ENCODE data around the gene MAN1C1. TPM values are rescaled to one million over a fixed set of nuclear protein-coding genes. Genes with fewer than 3 reads are reported as not detected.
"Not testable (repeated sequence)": the region's sequence is repeated elsewhere in the genome, so short reads cannot be mapped to it uniquely, and the experiment has no call there.

MAN1C1 gene
- total RNA-seq, 2 experiments from 2014 or later = 4.6 to 4.8 TPM

DNA sequence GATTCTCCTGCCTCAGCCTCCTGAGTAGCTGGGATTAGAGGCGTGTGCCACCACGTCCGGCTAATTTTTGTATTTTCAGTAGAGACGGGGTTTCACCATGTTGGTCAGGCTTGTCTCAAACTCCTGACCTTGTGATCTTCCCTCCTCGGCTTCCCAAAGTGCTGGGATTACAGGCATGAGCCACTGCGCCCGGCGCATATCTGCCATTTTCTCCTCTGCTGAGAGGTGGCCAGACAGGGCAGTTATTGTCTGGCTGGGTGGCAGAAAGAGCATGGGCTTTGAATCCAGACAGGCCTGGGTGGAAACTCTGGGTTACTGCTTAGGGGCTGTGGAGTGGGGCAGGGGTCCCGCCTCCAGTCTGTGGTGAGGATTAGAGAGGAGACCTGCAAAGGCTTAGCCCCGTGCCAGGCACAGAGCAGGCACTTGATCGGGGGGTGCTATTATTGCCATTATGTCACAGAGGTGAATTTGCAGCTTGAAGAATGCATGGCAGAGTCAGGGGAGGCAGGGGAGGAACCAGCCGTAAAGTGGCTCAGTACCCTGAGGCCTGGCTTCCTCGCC lies 73.9 kb downstream of the MAN1C1 start:
- Mint-ChIP-seq H3K4me1 (ENCODE audit: low read depth) (peaks cover 14% of the 10 kb centered on the region), H3K36me3 (no peaks in the 10 kb centered on the region), H3K9me3 (no peaks in the 10 kb centered on the region), H3K27me3 (no peaks in the 10 kb centered on the region), H3K4me3 (no peak overlapping the region), H3K27ac (no peak overlapping the region)
- CTCF ChIA-PET = interaction anchor here (1.8 kb wide), 1 partner anchor 82 kb away, joined by 6 read pairs; no protein-coding TSS in a partner anchor
- POLR2A ChIA-PET = no interaction called here
- no peak for DNase-seq
- intact Hi-C loops (cut with micrococcal nuclease) = no loop called here

DNA sequence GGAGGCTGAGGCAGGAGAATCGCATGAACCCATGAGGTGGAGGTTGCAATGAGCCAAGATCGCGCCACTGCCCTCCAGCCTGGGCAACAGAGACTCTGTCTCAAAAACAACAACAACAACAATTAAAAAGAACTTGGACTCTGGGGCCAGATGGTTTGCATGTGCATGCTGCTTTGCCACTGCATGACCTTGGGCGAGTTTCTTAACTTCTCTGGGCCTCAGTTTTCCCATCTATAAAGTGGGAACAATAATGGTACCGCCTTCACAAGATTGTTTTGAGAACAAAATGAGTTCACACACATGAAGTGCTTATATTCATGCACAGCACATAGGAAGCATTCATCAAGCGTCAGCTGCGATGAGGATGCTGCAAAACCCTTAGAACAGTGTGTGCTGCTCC lies 74.6 kb downstream of the MAN1C1 start:
- Mint-ChIP-seq H3K4me1 (ENCODE audit: low read depth) (peaks cover 21% of the 10 kb centered on the region), H3K36me3 (no peaks in the 10 kb centered on the region), H3K27ac (no peak overlapping the region), H3K27me3 (no peaks in the 10 kb centered on the region), H3K4me3 (no peak overlapping the region), H3K9me3 (no peaks in the 10 kb centered on the region)
- no peak for DNase-seq
- intact Hi-C loops (cut with micrococcal nuclease) = no loop called here
- POLR2A ChIA-PET = no interaction called here
- CTCF ChIA-PET = interaction anchor here (1.2 to 1.8 kb wide), 4 partner anchors 77 to 215 kb away, joined by 3 to 6 read pairs (median 4); no protein-coding TSS in a partner anchor

DNA sequence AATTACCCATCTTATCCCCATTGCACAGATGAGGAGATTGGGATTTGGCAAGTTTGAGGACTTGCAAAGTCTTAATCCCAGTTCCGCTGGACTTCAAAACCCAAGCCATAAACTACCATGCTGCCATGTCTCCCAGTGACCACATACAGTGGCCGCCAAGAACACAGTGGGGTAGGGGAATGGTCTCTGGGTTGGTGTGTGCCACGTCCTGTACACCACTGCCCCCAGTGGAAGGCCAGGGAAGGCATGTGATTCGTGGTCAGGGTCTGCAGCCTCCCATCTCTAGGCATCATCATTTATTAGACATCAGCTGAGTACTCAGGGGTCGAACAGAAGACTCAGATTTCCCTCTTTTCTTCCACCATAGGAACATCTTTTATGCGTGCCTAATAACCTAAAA lies 76.0 kb downstream of the MAN1C1 start:
- H3K4me3 Mint-ChIP-seq = no peak overlapping the region
- ChIA-PET CTCF (interaction anchor here (0.7 to 2.2 kb wide), 13 partner anchors 11 to 217 kb away, joined by 3 to 11 read pairs (median 3); no protein-coding TSS in a partner anchor), POLR2A (no interaction called here)
- H3K4me1 Mint-ChIP-seq (ENCODE audit: low read depth) = peaks cover 35% of the 10 kb centered on the region
- H3K9me3 Mint-ChIP-seq = no peaks in the 10 kb centered on the region
- H3K36me3 Mint-ChIP-seq = no peaks in the 10 kb centered on the region
- intact Hi-C loops (cut with micrococcal nuclease) = no loop called here
- H3K27me3 Mint-ChIP-seq = no peaks in the 10 kb centered on the region
- H3K27ac Mint-ChIP-seq = no peak overlapping the region
- DNase-seq = peak; percentile 42

DNA sequence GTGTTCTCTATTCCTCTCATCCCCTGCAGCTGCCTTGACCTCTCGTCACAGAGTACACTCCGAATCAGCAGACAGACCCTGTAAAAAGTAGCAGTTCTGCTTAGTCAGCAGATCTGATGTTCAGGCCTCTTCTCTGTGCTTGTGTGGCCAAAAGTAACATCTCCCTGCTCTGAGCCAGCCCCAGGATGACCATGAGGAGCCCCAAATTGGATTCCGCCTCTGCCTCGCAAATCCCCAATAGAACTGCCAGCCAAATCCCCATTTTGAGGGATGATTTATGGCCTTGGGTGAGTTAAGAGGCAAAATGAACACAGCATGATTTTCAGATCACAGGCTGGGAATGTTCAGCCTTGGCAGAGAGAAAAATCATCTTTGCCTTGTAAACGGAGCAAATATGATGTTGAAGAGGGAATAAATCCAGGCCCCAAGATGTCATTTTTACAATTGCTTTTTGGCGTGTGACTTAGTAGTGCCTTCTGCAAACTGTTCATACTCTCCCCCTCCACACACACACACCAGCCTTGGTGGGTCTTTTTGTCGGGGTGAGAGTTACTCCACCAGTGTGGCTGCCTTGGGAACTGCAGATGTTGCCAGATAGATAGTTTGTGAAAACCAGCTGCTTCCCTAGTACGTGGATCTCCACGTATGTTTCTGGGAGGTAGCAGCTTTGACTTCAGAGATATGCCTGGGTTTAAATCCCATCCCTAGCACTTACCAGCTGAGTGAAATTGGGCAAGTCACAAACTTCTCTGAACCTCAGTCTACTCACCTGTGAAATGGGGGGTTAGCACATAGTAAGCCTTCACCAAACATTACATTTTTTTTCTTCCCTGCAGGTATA lies 77.8 kb downstream of the MAN1C1 start:
- DNase-seq = no peak
- intact Hi-C loops (cut with micrococcal nuclease) = loop anchor here (5.0 kb wide), 3 partner anchors 77 to 103 kb away; partner anchors contain the start of gene MAN1C1
- H3K27me3 Mint-ChIP-seq = no peaks in the 10 kb centered on the region
- no peak overlapping the region for H3K4me3 Mint-ChIP-seq
- H3K4me1 Mint-ChIP-seq (ENCODE audit: low read depth) = peaks cover 45% of the 10 kb centered on the region
- no peaks in the 10 kb centered on the region for H3K36me3 Mint-ChIP-seq
- H3K9me3 Mint-ChIP-seq = no peaks in the 10 kb centered on the region
- H3K27ac Mint-ChIP-seq = no peak overlapping the region
- ChIA-PET POLR2A (no interaction called here), CTCF (interaction anchor here (0.7 to 2.2 kb wide), 2 partner anchors 80 to 86 kb away, joined by 3 to 11 read pairs; no protein-coding TSS in a partner anchor)

DNA sequence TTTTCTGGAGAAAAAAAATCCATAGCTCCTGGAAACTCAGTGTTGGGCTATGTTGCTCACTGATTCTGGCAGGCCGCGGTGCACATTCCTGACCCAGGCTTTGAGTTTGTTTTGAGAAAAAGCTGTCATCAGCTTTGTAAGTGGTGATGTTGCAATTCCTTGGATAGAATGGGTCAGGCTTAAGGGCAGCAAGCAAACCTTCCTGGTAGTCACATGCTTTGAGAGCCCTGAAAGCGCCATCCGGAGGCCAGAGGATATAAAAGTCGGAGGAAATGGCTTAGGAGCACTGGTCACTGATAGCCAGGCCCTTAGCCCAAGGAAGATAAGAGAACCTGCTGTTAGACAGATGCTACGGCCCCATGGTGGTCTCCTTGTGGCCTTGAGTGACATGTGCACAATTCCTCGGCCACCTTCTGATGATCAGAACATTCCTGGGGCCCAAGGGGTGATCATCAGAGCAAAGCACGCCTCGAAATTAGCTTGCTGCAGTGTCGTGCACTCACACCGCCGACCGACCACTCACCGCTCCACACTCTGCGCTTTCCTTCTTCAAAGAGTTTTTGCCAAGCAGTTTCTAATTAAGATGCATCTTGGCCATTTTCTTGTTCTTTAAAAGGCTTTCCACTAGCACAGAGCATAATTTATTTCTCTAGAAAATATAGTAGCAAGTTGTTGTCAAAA lies 78.6 kb downstream of the MAN1C1 start:
- POLR2A ChIA-PET = no interaction called here
- intact Hi-C loops (cut with micrococcal nuclease) = loop anchor here (5.0 kb wide), 3 partner anchors 77 to 102 kb away; partner anchors contain the start of gene MAN1C1
- DNase-seq = no peak
- Mint-ChIP-seq H3K27me3 (no peaks in the 10 kb centered on the region), H3K4me3 (no peak overlapping the region), H3K27ac (peak overlapping the region; percentile 59), H3K36me3 (no peaks in the 10 kb centered on the region), H3K9me3 (no peaks in the 10 kb centered on the region), H3K4me1 (ENCODE audit: low read depth) (peaks cover 45% of the 10 kb centered on the region)
- CTCF ChIA-PET = interaction anchor here (0.7 kb wide), 1 partner anchor 81 kb away, joined by 3 read pairs; no protein-coding TSS in a partner anchor

DNA sequence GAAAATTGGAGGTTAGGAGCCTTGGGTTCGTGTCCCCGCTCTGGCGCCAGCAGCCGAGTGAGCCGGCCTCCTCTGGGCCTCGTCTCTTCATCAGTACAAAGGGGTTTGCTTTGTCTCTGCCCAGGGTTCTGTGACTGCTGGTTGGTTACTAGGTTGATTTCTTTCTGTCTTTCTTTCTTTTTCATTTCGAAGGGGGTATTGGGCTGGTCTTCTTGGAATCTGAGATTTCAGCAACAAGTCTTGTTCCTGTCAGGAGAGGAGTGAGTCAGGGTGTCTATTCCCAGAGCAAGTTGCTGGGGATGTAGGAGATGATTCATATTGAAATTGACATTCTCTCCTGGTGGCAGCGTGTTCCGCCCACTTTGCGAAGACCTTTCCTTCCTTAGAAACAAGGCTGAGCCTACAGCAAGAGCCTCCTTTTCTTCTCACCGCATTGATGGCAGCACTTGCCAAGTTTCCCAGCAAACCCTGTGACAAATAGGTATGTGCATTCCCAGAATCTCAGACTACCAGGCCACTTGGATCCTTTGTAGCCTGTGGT lies 79.2 kb downstream of the MAN1C1 start:
- DNase-seq = peak; percentile 47
- ChIA-PET CTCF (no interaction called here), POLR2A (no interaction called here)
- Mint-ChIP-seq H3K27me3 (no peaks in the 10 kb centered on the region), H3K27ac (peak overlapping the region; percentile 59), H3K4me3 (no peak overlapping the region), H3K9me3 (no peaks in the 10 kb centered on the region), H3K36me3 (no peaks in the 10 kb centered on the region), H3K4me1 (ENCODE audit: low read depth) (peaks cover 45% of the 10 kb centered on the region)
- intact Hi-C loops (cut with micrococcal nuclease) = loop anchor here (2.0 to 5.0 kb wide), 4 partner anchors 19 to 101 kb away; partner anchors contain the start of gene MAN1C1

DNA sequence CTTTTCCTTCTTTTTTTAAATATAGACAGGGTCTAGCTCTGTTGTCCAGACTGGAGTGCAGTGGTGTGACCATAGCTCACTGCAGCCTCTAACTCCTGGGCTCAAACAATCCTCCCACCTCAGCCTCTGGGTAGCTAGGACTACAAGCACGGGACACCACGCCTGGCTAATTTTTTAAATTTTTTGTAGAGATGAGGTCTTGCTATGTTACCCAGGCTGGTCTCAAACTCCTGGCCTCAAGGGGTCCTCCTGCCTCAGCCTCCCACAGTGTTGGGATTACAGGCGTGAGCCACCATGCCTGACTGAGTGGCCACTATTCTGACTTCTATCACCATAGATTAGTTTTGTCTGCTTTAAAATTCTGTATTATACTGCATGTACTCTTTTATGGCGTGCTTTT lies 80.1 kb downstream of the MAN1C1 start:
- not testable (repeated sequence) for H3K9me3 Mint-ChIP-seq
- POLR2A ChIA-PET = interaction anchor here (0.6 kb wide), 1 partner anchor 30 kb away, joined by 3 read pairs; no protein-coding TSS in a partner anchor
- intact Hi-C loops (cut with micrococcal nuclease) = loop anchor here (2.0 to 5.0 kb wide), 4 partner anchors 20 to 101 kb away; partner anchors contain the start of gene MAN1C1

DNA sequence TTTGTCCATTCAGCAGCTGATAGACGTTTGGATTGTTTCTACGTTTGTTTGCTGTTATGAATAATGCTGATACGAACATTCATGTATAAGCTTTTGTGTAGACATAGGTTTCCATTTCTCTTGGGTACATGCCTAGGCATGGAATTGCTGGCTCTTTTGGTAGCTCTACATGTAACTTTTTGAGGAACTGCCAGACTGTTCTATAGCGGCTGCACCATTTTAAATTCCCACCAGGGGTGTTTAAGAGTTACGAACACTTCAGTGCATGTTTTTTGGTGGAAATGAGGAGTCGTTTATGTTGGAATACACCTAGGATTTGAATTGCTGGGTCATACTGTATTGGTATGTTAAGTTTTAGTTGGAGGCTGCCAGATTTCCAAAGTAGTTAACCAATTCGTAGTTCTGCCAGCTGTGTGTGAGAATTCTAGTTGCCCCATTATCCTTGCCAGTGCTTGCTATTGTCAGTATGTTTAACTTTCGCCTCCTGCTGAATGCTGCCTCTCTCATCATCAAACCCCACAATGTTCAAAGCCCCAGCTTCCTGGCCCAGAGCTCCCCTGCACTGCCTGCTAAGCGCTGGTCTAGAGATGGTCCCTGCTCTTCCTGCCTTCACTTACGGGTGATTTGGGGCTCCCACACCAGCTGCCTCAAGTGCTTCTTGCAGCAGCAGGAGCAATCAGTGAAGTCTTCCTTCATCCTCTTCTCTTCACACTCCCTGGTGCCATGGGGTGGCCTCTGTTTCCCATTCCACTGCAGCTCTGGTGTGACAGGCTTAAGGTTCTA lies 81.0 kb downstream of the MAN1C1 start:
- H3K36me3 Mint-ChIP-seq = no peaks in the 10 kb centered on the region
- no peaks in the 10 kb centered on the region for H3K9me3 Mint-ChIP-seq
- peaks cover 45% of the 10 kb centered on the region for H3K4me1 Mint-ChIP-seq (ENCODE audit: low read depth)
- H3K27ac Mint-ChIP-seq = peak overlapping the region; percentile 23
- ChIA-PET POLR2A (no interaction called here), CTCF (interaction anchor here (0.6 kb wide), 1 partner anchor 17 kb away, joined by 3 read pairs; no protein-coding TSS in a partner anchor)
- intact Hi-C loops (cut with micrococcal nuclease) = loop anchor here (2.0 to 5.0 kb wide), 4 partner anchors 21 to 100 kb away; partner anchors contain the start of gene MAN1C1
- no peak for DNase-seq
- no peak overlapping the region for H3K4me3 Mint-ChIP-seq
- H3K27me3 Mint-ChIP-seq = no peaks in the 10 kb centered on the region

More for the DNA sequence above, 80.1 kb downstream of the MAN1C1 start:
- CTCF ChIA-PET, H3K4me3 Mint-ChIP-seq, H3K36me3 Mint-ChIP-seq, DNase-seq, H3K27me3 Mint-ChIP-seq, H3K27ac Mint-ChIP-seq: not testable (repeated sequence)
- peaks cover 45% of the 10 kb centered on the region for H3K4me1 Mint-ChIP-seq (ENCODE audit: low read depth)

DNA sequence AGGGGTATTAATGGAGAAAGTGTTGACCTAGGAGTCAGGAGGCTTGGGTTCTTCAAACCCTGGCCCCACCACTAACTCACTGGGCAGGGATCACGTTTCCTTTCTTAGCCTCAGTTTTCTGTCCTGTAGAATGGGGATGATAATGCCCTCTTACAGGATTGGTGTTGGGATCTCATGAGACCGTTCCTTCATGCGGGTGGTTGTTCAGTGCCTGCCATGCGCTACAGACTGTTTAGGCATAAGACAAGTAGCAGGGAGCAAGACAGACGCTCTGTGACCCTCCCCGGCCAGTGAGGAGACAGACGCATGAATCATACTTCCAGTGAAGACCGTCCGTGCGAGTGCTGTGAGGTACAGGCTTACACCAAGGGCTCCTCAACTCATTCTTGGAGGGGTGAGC lies 81.7 kb downstream of the MAN1C1 start:
- Mint-ChIP-seq H3K27ac (peak overlapping the region; percentile 67), H3K9me3 (no peaks in the 10 kb centered on the region), H3K27me3 (no peaks in the 10 kb centered on the region), H3K36me3 (no peaks in the 10 kb centered on the region), H3K4me3 (no peak overlapping the region), H3K4me1 (ENCODE audit: low read depth) (peaks cover 43% of the 10 kb centered on the region)
- DNase-seq = peak; percentile 59
- intact Hi-C loops (cut with micrococcal nuclease) = loop anchor here (5.0 kb wide), 3 partner anchors 74 to 99 kb away; partner anchors contain the start of gene MAN1C1
- ChIA-PET POLR2A (no interaction called here), CTCF (interaction anchor here (0.7 to 1.1 kb wide), 2 partner anchors 90 to 442 kb away, joined by 3 to 4 read pairs; no protein-coding TSS in a partner anchor)

DNA sequence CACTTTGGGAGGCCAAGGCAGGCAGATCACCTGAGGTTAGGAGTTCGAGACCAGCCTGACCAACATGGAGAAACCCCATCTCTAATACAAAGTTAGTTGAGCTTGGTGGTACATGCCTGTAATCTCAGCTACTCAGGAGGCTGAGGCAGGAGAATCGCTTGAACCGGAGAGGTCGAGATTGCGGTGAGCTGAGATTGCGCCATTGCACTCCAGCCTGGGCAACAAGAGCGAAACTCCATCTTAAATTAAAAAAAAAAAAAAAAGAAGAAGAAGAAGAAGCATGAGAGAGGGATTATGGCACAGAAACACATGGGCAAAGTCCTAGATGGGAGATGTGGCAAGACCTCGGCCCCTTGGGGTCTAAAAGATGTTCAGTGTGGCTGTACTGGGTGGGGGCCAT lies 82.5 kb downstream of the MAN1C1 start:
- intact Hi-C loops (cut with micrococcal nuclease) = loop anchor here (5.0 kb wide), 3 partner anchors 73 to 98 kb away; partner anchors contain the start of gene MAN1C1
- CTCF ChIA-PET = interaction anchor here (1.1 kb wide), 1 partner anchor 90 kb away, joined by 3 read pairs; no protein-coding TSS in a partner anchor
- H3K4me1 Mint-ChIP-seq (ENCODE audit: low read depth) = peaks cover 46% of the 10 kb centered on the region
- DNase-seq, H3K4me3 Mint-ChIP-seq, H3K9me3 Mint-ChIP-seq, H3K36me3 Mint-ChIP-seq, POLR2A ChIA-PET, H3K27me3 Mint-ChIP-seq, H3K27ac Mint-ChIP-seq: not testable (repeated sequence)

Data from activated CD4-positive, alpha-beta memory T cell treated with anti-CD3 and anti-CD28 coated beads for 36 hours (primary cell).